ENCODE results near the gene CGNL1. TPM values are rescaled to one million over a fixed set of nuclear protein-coding genes. Genes with fewer than 3 reads are reported as not detected.

Gene CGNL1
- polyA plus RNA-seq, 2 of the 4 experiments (the other 2 are of a cell fraction): 1.4 to 1.8 TPM

DNA sequence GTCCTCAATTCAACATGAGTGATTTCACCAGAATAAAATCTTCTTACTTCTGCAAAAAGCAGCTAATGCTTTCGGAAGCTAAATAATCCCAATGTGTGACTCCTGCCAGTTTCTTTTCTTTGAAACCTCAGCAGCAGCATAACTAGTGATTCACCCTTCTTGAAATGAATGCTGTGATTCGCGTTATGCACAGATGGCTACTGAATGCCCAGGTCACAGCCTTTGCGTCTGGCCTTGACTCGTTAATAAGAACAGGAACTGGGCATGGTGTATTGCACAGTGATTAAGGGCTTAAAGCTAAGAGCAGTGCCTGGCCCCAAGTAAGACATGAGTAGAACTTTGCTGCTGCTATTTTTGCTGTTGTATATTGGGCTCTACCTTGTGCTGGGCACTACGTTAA is 19.0 kb downstream of the CGNL1 start:
- ChIA-PET CTCF (interaction anchor here (0.6 to 1.8 kb wide), 8 partner anchors 9 to 676 kb away, joined by 3 to 8 read pairs (median 3); no protein-coding TSS in a partner anchor), POLR2A (no interaction called here)
- no peaks in the 10 kb centered on the region for H3K9me3 ChIP-seq
- ATAC-seq (peak; percentile 54 to 68; a peak in 4 of 6 replicates), DNase-seq (ENCODE audit: low read depth in 1 of 2, low spot score in 1 of 2) (peak in 1 of 2 experiments; percentile 40), FAIRE-seq (peak; percentile 83)
- H3K4me2 ChIP-seq: peak overlapping the region; percentile 21; the same call in 2 of the 3 replicates
- no peak overlapping the region for H3K27ac ChIP-seq
- TF ChIP-seq, protein P1, sequence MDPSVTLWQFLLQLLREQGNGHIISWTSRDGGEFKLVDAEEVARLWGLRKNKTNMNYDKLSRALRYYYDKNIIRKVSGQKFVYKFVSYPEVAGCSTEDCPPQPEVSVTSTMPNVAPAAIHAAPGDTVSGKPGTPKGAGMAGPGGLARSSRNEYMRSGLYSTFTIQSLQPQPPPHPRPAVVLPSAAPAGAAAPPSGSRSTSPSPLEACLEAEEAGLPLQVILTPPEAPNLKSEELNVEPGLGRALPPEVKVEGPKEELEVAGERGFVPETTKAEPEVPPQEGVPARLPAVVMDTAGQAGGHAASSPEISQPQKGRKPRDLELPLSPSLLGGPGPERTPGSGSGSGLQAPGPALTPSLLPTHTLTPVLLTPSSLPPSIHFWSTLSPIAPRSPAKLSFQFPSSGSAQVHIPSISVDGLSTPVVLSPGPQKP (IDR thresholded peaks at IDR 0.05; ENCODE audit: low read depth, low read length): no peak
- TF ChIP-seq NPAS2 (CRISPR knock-in tag; IDR thresholded peaks at IDR 0.05; ENCODE audit: borderline replicate concordance) (no peak), RARB (CRISPR knock-in tag; IDR thresholded peaks at IDR 0.05) (no peak), HOXA7 (CRISPR knock-in tag; IDR thresholded peaks at IDR 0.05) (no peak), POLR2A (IDR thresholded peaks at IDR 0.05; ENCODE audit: low read length) (no peak), CHD2 (IDR thresholded peaks at IDR 0.05; ENCODE audit: low read length, partially characterized antibody) (no peak), FOXS1 (CRISPR knock-in tag; IDR thresholded peaks at IDR 0.05) (no peak), RAD21 (conservative IDR thresholded peaks at IDR 0.05 in 1 of 2, IDR thresholded peaks at IDR 0.05 in 1 of 2) (no peak), RFX5 (IDR thresholded peaks at IDR 0.05) (no peak), PHF8 (IDR thresholded peaks at IDR 0.05; ENCODE audit: borderline replicate concordance, low read depth) (no peak), ZNF302 (CRISPR knock-in tag; IDR thresholded peaks at IDR 0.05) (no peak), SMC3 (IDR thresholded peaks at IDR 0.05) (no peak), POLR2AphosphoS2 (conservative IDR thresholded peaks at IDR 0.05; ENCODE audit: low read length) (no peak)
- TF ChIP-seq, protein P2, sequence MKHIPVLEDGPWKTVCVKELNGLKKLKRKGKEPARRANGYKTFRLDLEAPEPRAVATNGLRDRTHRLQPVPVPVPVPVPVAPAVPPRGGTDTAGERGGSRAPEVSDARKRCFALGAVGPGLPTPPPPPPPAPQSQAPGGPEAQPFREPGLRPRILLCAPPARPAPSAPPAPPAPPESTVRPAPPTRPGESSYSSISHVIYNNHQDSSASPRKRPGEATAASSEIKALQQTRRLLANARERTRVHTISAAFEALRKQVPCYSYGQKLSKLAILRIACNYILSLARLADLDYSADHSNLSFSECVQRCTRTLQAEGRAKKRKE (CRISPR knock-in tag; IDR thresholded peaks at IDR 0.05; ENCODE audit: low read depth): no peak
- TF ChIP-seq, protein P3, sequence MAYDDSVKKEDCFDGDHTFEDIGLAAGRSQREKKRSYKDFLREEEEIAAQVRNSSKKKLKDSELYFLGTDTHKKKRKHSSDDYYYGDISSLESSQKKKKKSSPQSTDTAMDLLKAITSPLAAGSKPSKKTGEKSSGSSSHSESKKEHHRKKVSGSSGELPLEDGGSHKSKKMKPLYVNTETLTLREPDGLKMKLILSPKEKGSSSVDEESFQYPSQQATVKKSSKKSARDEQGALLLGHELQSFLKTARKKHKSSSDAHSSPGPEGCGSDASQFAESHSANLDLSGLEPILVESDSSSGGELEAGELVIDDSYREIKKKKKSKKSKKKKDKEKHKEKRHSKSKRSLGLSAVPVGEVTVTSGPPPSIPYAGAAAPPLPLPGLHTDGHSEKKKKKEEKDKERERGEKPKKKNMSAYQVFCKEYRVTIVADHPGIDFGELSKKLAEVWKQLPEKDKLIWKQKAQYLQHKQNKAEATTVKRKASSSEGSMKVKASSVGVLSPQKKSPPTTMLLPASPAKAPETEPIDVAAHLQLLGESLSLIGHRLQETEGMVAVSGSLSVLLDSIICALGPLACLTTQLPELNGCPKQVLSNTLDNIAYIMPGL (CRISPR knock-in tag; IDR thresholded peaks at IDR 0.05; ENCODE audit: borderline replicate concordance): no peak
- TF ChIP-seq, protein P4, sequence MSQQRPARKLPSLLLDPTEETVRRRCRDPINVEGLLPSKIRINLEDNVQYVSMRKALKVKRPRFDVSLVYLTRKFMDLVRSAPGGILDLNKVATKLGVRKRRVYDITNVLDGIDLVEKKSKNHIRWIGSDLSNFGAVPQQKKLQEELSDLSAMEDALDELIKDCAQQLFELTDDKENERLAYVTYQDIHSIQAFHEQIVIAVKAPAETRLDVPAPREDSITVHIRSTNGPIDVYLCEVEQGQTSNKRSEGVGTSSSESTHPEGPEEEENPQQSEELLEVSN (IDR thresholded peaks at IDR 0.05; ENCODE audit: borderline replicate concordance, low read depth): no peak
- TF ChIP-seq, protein P5, sequence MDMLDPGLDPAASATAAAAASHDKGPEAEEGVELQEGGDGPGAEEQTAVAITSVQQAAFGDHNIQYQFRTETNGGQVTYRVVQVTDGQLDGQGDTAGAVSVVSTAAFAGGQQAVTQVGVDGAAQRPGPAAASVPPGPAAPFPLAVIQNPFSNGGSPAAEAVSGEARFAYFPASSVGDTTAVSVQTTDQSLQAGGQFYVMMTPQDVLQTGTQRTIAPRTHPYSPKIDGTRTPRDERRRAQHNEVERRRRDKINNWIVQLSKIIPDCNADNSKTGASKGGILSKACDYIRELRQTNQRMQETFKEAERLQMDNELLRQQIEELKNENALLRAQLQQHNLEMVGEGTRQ (IDR thresholded peaks at IDR 0.05): no peak
- no peak overlapping the region for H3K4me3 ChIP-seq
- 38% methylated on average over 6 of the region's 6 CpGs for WGBS (ENCODE audit: missing lambda C conversion rate)
- no peaks in the 10 kb centered on the region for H3K4me1 ChIP-seq

DNA sequence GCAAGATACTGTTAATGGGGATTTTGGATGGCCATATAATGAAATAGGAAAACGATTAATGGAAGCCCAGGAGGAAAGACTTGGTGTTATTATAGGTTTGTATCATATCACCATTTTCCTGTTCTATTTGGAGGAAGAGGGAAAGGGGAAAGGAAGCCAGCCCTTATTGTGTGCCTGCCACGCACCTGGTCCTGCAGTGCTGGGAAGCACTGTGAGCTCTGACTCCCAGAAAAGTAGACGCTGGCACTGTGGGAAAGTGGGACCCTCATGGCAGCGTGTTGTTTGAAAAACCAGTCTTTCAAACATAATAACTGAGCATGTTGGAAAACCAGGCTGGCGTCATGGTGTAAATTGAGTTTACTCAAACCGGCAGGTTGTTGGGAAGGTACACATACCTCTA is 22.0 kb downstream of the CGNL1 start:
- no peak for ATAC-seq
- no peak for TF ChIP-seq KDM1A (IDR thresholded peaks at IDR 0.05; ENCODE audit: low read depth)
- TF ChIP-seq CEBPB (IDR thresholded peaks at IDR 0.05): no peak
- TF ChIP-seq, protein P1 (IDR thresholded peaks at IDR 0.05; ENCODE audit: low read depth, low read length): no peak
- TF ChIP-seq, protein P6, sequence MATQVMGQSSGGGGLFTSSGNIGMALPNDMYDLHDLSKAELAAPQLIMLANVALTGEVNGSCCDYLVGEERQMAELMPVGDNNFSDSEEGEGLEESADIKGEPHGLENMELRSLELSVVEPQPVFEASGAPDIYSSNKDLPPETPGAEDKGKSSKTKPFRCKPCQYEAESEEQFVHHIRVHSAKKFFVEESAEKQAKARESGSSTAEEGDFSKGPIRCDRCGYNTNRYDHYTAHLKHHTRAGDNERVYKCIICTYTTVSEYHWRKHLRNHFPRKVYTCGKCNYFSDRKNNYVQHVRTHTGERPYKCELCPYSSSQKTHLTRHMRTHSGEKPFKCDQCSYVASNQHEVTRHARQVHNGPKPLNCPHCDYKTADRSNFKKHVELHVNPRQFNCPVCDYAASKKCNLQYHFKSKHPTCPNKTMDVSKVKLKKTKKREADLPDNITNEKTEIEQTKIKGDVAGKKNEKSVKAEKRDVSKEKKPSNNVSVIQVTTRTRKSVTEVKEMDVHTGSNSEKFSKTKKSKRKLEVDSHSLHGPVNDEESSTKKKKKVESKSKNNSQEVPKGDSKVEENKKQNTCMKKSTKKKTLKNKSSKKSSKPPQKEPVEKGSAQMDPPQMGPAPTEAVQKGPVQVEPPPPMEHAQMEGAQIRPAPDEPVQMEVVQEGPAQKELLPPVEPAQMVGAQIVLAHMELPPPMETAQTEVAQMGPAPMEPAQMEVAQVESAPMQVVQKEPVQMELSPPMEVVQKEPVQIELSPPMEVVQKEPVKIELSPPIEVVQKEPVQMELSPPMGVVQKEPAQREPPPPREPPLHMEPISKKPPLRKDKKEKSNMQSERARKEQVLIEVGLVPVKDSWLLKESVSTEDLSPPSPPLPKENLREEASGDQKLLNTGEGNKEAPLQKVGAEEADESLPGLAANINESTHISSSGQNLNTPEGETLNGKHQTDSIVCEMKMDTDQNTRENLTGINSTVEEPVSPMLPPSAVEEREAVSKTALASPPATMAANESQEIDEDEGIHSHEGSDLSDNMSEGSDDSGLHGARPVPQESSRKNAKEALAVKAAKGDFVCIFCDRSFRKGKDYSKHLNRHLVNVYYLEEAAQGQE (IDR thresholded peaks at IDR 0.05): no peak
- no peak for TF ChIP-seq CHD2 (IDR thresholded peaks at IDR 0.05; ENCODE audit: low read length, partially characterized antibody)
- no peak for TF ChIP-seq SREBF2 (IDR thresholded peaks at IDR 0.05)
- no peak for TF ChIP-seq JUNB (IDR thresholded peaks at IDR 0.05)
- TF ChIP-seq NPAS2 (CRISPR knock-in tag; IDR thresholded peaks at IDR 0.05; ENCODE audit: borderline replicate concordance): no peak
- TF ChIP-seq, protein P7, sequence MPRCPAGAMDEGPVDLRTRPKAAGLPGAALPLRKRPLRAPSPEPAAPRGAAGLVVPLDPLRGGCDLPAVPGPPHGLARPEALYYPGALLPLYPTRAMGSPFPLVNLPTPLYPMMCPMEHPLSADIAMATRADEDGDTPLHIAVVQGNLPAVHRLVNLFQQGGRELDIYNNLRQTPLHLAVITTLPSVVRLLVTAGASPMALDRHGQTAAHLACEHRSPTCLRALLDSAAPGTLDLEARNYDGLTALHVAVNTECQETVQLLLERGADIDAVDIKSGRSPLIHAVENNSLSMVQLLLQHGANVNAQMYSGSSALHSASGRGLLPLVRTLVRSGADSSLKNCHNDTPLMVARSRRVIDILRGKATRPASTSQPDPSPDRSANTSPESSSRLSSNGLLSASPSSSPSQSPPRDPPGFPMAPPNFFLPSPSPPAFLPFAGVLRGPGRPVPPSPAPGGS (IDR thresholded peaks at IDR 0.05): no peak
- no peak for TF ChIP-seq HEYL (CRISPR knock-in tag; IDR thresholded peaks at IDR 0.05)
- TF ChIP-seq POLR2AphosphoS2 (conservative IDR thresholded peaks at IDR 0.05; ENCODE audit: low read length): no peak
- no peak for TF ChIP-seq GATA3 (IDR thresholded peaks at IDR 0.05; ENCODE audit: borderline replicate concordance)
- Histone ChIP-seq H3K27ac (no peak overlapping the region), H3K4me3 (no peak overlapping the region), H3K9me3 (no peaks in the 10 kb centered on the region), H3K4me2 (no peak overlapping the region), H3K4me1 (no peaks in the 10 kb centered on the region)
- FAIRE-seq: no peak
- POLR2A ChIA-PET: interaction anchor here (0.7 kb wide), 1 partner anchor 480 kb away, joined by 3 read pairs; no protein-coding TSS in a partner anchor
- whole genome bisulfite sequencing (ENCODE audit: missing lambda C conversion rate): 83% methylated on average over 6 of the region's 6 CpGs
- DNase-seq (ENCODE audit: low read depth in 1 of 2, low spot score in 1 of 2): no peak
- CTCF ChIA-PET: interaction anchor here (0.9 kb wide), 1 partner anchor 38 kb away, joined by 3 read pairs; no protein-coding TSS in a partner anchor
